BJ (cell line): ENCODE results near the gene CEND1. TPM values are rescaled to one million over a fixed set of nuclear protein-coding genes. Genes with fewer than 3 reads are reported as not detected.
A peak's percentile ranks its signal among the peaks of the same experiment; 100 is the strongest.

ENCODE experiments used
- CTCF ChIA-PET: fragments of 350-600 bp; formaldehyde crosslinking; extraction: SDS; loops from one replicate; lab custom pipeline; 2021; ENCODE audit warnings: antibody characterized with exemption, inconsistent platforms; lab: Yijun Ruan, JAX
- POLR2A ChIA-PET: fragments of 300-600 bp; sonication (Branson Sonifier 250); formaldehyde crosslinking; extraction: SDS; loops from one replicate; lab custom pipeline; 2021; ENCODE audit warnings: antibody characterized with exemption; lab: Charles Lee
- DNase-seq: peaks from one replicate; pipeline ENCODE4 v3.0.0-alpha.2; 2011; ENCODE audit warnings: low read depth
- H3K27me3 ChIP-seq: 2 replicates; pipeline ENCODE4 v1.6.0; 2011; ENCODE audit warnings: low read length; ENCODE audit not compliant: control insufficient read depth, insufficient read depth
- H3K36me3 ChIP-seq: 2 replicates; pipeline ENCODE4 v1.5.1; 2011; ENCODE audit warnings: low read length; ENCODE audit not compliant: control insufficient read depth, insufficient read depth
- H3K4me3 ChIP-seq: 2 replicates; pipeline ENCODE4 v1.5.1; 2011; ENCODE audit warnings: low read depth, mild to moderate bottlenecking, control low read depth, low read length
- polyA plus RNA-seq: library from polyadenylated mRNA; depleted of rRNA; stranded (reverse); fragments of >200 nt; gene quantifications from 2 replicates; pipeline ENCODE4 v1.2.3, GENCODE V29; 2011
- TF ChIP-seq, protein P1 (sequence below): IDR thresholded peaks from 2 replicates; pipeline ENCODE4 v1.5.1; 2011; ENCODE audit warnings: low read depth, mild to moderate bottlenecking, control low read depth, inconsistent platforms, low read length, moderate library complexity; ENCODE audit not compliant: insufficient read depth

The CEND1 gene
- polyA plus RNA-seq, 1 experiment, result 0.23 TPM

- no peak for DNase-seq
- peak within 1 kb of the TSS; percentile 25 for H3K4me3 ChIP-seq
- H3K27me3 ChIP-seq, result no peaks in the 10 kb centered on the region
- ChIA-PET POLR2A (no interaction called here), CTCF (no interaction called here)
- H3K36me3 ChIP-seq, result peaks cover 20% of the 10 kb centered on the region
- TF ChIP-seq, protein P1, sequence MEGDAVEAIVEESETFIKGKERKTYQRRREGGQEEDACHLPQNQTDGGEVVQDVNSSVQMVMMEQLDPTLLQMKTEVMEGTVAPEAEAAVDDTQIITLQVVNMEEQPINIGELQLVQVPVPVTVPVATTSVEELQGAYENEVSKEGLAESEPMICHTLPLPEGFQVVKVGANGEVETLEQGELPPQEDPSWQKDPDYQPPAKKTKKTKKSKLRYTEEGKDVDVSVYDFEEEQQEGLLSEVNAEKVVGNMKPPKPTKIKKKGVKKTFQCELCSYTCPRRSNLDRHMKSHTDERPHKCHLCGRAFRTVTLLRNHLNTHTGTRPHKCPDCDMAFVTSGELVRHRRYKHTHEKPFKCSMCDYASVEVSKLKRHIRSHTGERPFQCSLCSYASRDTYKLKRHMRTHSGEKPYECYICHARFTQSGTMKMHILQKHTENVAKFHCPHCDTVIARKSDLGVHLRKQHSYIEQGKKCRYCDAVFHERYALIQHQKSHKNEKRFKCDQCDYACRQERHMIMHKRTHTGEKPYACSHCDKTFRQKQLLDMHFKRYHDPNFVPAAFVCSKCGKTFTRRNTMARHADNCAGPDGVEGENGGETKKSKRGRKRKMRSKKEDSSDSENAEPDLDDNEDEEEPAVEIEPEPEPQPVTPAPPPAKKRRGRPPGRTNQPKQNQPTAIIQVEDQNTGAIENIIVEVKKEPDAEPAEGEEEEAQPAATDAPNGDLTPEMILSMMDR, result no peak
Measured at GRCh38 chr11:827897-828192, 38.0 kb upstream of the CEND1 start, which contains the start of gene CRACR2B. TSS of gene CRACR2B (plus strand) at chr11:827919. CDS start at chr11:828608, 689 bp downstream.

GRCh38 chr11:827146-827896 lies 37.4 kb upstream of the CEND1 start:
- POLR2A ChIA-PET, result no interaction called here

GRCh38 chr11:826836-827145 lies 36.9 kb upstream of the CEND1 start:
- Histone ChIP-seq H3K27me3 (no peaks in the 10 kb centered on the region), H3K36me3 (peaks cover 26% of the 10 kb centered on the region), H3K4me3 (peak overlapping the region; percentile 25)
- no peak for DNase-seq
- TF ChIP-seq, protein P1, result no peak
- ChIA-PET CTCF (no interaction called here), POLR2A (no interaction called here)

More at GRCh38 chr11:827146-827896, 37.4 kb upstream of the CEND1 start:
- Histone ChIP-seq H3K27me3 (no peaks in the 10 kb centered on the region), H3K36me3 (peaks cover 22% of the 10 kb centered on the region), H3K4me3 (peak overlapping the region; percentile 25)
- TF ChIP-seq, protein P1, result no peak
- CTCF ChIA-PET, result no interaction called here
- DNase-seq, result no peak

DNA sequence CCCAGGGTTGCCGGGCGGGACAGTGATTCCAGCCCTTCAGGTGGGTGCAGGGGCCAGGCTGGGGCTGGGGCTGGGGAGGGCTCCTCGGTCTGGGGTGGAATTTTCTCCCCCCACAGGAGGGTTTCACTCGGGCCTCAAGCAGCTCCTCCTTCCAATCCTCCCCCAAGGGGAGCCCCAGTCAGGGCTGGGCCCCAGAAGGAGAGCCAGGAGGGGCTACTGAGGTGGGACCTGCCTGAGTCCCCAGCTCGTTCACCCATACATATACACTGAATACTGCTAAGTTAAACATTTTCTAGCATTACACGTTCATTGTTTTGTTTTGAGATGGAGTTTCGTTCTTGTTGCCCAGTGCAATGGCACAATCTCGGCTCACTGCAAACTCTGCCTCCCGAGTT lies 36.3 kb upstream of the CEND1 start:
- DNase-seq, result no peak
- TF ChIP-seq, protein P1, result no peak
- CTCF ChIA-PET, result no interaction called here
- no peaks in the 10 kb centered on the region for H3K27me3 ChIP-seq
- no peak overlapping the region for H3K4me3 ChIP-seq
- POLR2A ChIA-PET, result no interaction called here
- peaks cover 30% of the 10 kb centered on the region for H3K36me3 ChIP-seq

- TF ChIP-seq, protein P1, result no peak
- peaks cover 30% of the 10 kb centered on the region for H3K36me3 ChIP-seq
- ChIA-PET POLR2A (no interaction called here), CTCF (interaction anchor here (0.7 kb wide), 1 partner anchor 42 kb away, joined by 3 read pairs; no protein-coding TSS in a partner anchor)
- H3K27me3 ChIP-seq, result no peaks in the 10 kb centered on the region
- H3K4me3 ChIP-seq, result no peak overlapping the region
- no peak for DNase-seq
Measured at GRCh38 chr11:825366-826226, 35.7 kb upstream of the CEND1 start.
